NCI-H446 (cell line): ENCODE measurements around the gene LSAMP.

Experiments
- DNase-seq, 2 experiments: peaks; one replicate each; lab custom pipeline; 2025; lab: John Stamatoyannopoulos, UW

LSAMP gene

DNA sequence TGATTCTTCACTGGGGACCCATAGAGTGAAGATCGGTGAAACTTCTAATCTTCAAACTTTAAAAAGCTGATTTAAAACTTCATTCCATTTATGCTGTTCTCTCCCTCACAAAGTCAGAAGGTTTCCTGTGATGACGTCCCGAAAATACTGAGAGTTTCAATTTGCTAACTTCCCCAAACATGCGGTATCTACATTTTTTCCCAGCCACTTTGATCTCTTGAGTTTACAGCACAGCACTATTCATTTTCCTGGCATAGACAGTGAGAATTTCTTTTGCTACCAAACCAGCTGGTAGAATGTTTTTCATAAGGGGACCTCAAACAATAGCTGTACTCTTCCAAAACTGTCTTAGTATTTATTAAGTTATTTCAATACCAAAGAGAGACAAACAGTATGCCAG, 156.8 kb downstream of the LSAMP start:
- DNase-seq: peak in 1 of 2 experiments; percentile 42

- DNase-seq: peak in 1 of 2 experiments; percentile 45
Observed at GRCh38 chr3:116285781-116286421, 159.4 kb downstream of the LSAMP start.

DNA sequence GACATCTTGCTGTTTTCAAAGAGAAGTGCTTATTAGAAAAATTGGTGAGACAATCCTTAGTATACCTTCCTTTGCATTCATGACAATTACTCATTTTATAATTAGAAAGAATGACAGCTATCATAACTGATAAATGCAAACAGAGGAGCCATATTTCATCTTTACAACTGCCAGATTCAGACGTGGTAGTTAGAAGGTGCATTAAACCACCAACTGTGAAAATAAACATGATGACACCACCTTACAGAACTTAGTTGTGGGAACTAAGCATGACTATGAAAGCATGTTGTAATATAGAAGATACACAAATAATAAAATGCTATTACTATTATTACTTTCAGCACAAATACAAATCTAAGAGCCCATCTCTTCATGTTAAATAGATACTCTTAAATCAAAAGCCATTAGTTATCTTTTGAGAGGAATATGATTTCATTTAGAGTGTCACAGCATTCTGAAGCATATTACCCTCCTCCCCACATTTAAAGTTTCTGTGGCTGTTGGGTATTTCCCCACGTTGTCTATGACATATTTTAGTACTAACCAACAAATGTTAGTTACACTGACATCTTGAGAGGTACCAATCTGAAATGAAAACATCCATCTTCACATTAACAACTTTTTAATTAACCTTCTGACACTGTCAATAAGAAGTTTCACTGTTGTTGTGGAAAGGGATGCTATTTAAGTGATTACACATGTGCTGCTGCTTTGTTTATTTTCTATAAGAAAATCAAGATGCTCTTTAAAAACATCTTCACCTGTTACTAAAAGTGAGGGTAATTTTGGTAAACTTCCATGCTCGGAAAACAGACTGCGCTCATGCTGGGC, 163.8 kb downstream of the LSAMP start:
- no peak for DNase-seq

GRCh38 chr3:116280130-116280740, 165.1 kb downstream of the LSAMP start:
- DNase-seq: peak; percentile 86 to 90

DNA sequence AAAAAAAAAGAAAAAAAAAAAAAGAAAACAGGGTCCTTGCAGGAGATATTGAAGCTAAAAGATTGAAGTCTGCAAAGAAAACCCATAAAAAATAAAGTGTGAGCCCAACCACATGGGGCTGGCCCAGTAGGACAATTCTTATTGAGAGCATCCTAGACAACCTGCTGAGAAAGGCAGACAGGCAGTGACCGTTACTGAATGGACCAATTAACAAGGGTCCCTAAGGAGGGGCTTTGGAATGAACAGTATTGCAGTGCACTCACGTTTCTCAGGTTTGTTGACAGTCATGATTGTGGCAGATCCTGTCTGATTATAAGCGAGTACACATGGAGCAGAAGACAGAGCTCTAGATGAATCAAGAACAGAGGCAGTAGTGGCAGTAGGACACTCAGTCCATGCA, 168.6 kb downstream of the LSAMP start:
- no peak for DNase-seq

GRCh38 chr3:116270056-116270455, 175.2 kb downstream of the LSAMP start:
- DNase-seq: no peak

DNA sequence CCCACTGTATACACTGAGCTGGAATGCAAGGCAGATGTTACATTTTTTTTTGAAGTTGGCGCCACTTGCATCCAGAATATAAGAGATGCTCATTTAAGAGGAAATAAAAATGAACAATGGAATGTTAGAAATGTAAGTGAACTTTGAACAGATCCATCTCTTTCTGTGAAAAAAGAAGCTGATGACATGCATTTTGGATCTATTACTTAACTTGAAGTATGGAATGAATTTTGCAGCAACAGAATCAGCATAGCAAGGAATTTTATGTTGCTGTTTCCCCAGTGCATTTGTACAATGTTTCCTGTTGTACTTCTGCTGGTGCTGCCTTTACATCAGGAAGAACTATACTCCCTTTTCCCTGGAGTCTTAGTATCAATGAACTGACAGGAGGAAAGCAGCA, 178.2 kb downstream of the LSAMP start:
- DNase-seq: no peak

GRCh38 chr3:116265976-116266584, 179.2 kb downstream of the LSAMP start:
- DNase-seq: no peak

DNA sequence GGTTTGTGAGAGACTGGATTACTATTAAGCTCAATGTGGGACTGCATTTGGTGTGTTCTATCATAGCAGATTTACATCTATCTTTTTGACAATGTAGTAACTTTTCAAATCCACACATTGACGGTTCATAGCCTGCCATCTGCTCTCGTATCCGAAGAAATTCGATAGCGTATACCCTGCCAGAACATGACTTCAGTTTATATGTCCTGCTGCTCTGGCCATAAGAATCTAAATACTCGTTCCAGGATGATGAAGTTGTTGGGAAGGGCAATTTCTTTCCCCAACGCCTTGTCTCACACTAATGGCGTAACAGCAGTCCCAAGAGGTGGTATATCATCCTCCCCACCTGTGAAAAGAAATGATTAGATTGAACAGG, 180.0 kb downstream of the LSAMP start:
- DNase-seq: peak; percentile 91 to 95

GRCh38 chr3:116264546-116265319, 180.6 kb downstream of the LSAMP start:
- DNase-seq: peak; percentile 87 to 91

GRCh38 chr3:116263842-116264545, 181.3 kb downstream of the LSAMP start:
- DNase-seq: peak; percentile 52 to 80

DNA sequence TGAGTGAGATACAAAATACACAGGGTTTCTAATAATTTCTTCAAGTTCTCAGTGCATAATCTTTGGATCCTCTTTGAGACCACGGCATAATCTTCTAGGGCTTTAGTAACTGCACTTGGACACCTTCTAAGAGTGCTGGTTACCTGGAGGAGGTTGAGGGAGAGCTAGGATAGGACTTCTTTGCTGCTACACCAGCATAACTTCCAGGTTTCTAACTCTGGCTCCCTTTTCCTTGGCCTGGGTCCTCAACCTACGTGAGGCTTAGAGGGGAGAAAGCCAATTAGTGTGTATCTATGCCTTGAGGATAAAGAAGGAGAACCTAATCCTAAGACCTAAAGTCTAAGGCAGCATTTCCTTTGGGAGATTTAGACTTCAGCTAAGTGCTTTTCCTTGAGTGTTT, 184.8 kb downstream of the LSAMP start:
- DNase-seq: no peak

DNA sequence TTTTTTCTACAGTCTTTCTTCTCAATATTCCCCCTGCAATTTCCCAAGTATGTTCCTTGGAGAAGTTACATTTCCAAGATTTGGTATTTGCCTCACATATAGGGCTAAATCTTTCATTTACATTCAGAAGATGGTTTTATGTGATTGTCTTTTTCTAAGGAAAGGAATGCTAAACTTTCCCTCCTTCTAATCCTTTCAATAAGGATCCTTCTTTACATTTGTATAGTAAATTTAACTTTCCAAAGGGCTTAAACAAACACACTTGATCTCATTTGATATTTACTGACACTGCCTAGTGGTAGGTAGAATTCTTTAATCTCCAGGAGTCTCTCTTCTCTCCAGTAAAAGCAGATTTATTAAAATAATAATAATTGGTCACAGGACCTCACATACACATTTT, 185.3 kb downstream of the LSAMP start:
- DNase-seq: no peak

DNA sequence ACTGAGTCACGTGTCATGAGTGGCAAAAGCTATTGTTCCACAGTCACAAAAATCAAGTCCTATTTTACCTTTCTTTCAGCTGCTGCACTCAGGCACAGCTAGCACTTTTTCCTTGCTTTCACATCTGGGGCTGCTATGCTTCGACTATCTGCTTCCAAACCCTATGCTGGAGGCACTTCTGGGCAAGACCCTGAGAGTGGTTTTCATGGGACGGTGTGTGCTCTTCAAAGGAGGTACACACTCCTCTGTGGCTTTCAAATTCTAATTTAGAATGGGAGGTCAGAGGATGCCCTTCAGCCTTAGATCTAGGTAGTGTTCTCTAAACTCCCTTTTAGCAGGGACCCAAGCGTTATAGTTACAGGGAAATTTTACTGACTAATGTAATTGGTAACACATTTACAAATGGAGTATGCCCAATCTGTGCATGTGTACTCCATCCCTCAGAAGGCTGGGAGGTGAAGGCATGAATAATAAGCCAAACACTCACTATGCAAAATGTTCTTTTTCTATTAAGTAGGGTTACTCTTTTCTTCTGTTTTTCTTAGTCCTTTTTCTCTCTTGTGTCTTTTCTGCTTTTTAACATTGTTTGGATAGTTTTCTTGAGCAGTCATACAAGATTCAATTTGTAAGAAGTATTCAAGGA, 188.3 kb downstream of the LSAMP start:
- DNase-seq: no peak

- peak; percentile 32 to 62 for DNase-seq
Observed at GRCh38 chr3:116254541-116254940, 190.7 kb downstream of the LSAMP start.

DNA sequence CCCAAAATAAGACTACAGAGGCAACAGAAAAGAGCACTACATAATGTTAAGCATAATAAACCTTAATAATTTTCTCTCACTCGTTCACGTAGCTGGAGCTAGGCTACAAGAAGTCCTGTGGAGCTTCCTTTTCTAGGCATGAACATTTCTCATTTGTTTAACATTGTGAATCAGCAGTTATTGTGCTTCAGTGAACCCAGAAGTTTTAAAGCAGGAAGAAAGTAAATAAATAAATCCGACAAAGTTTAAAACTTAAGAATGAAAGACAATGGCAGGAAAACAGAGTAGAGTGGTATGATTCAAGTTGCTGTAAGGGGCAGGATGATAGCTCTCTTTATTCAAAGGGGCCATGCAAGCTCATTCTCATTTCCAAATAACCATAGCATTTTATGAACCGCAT, 191.8 kb downstream of the LSAMP start:
- no peak for DNase-seq

GRCh38 chr3:116247605-116248004, 197.7 kb downstream of the LSAMP start:
- DNase-seq: no peak

GRCh38 chr3:116246406-116246980, 198.8 kb downstream of the LSAMP start:
- DNase-seq: peak; percentile 85 to 86

GRCh38 chr3:116242825-116243224, 202.5 kb downstream of the LSAMP start:
- DNase-seq: no peak

GRCh38 chr3:116241677-116242076, 203.6 kb downstream of the LSAMP start:
- DNase-seq: no peak
